ENCODE data around the gene ACIN1. TPM values are rescaled to one million over a fixed set of nuclear protein-coding genes. Genes with fewer than 3 reads are reported as not detected.

The ACIN1 gene
- total and polyA plus RNA-seq, 2 experiments from 2014 or later, result 76.1 to 172 TPM

GRCh38 chr14:23049011-23049410 is 45.9 kb downstream of the ACIN1 start:
- no peak for ATAC-seq
- Histone ChIP-seq H4K20me1 (replicated peaks; ENCODE audit: insufficient read depth) (no peaks in the 10 kb centered on the region), H2AFZ (no peak overlapping the region), H3K27me3 (ENCODE audit: insufficient read depth) (no peaks in the 10 kb centered on the region), H3K4me1 (ENCODE audit: insufficient read depth) (no peaks in the 10 kb centered on the region; the same call in 1 of the 2 replicates), H3K36me3 (ENCODE audit: insufficient read depth) (no peaks in the 10 kb centered on the region), H3K9me2 (ENCODE audit: insufficient read depth) (no peaks in the 10 kb centered on the region), H3K4me3 (no peak overlapping the region), H3F3A (replicated peaks; ENCODE audit: low read depth) (no peaks in the 10 kb centered on the region), H3K27ac (ENCODE audit: low read depth) (no peak overlapping the region), H3K4me2 (no peak overlapping the region), H3K79me2 (replicated peaks; ENCODE audit: insufficient read depth) (no peaks in the 10 kb centered on the region)
- peaks cover 21% of the 10 kb centered on the region for H3K4me1 Mint-ChIP-seq
- no peak overlapping the region for H3K4me3 Mint-ChIP-seq
- no peaks in the 10 kb centered on the region; the same call in 2 of the 3 replicates for H3K9me3 Mint-ChIP-seq
- peaks cover 17% of the 10 kb centered on the region for H3K36me3 Mint-ChIP-seq (ENCODE audit: low read depth)
- DNase-seq (ENCODE audit: low spot score), result no peak
- no peak overlapping the region for H3K27ac Mint-ChIP-seq
- peaks cover 13% of the 10 kb centered on the region for H3K27me3 Mint-ChIP-seq (ENCODE audit: insufficient read depth, low read depth, poor library complexity)
- TF ChIP-seq ETS1 (IDR thresholded peaks at IDR 0.05) (no peak), ZNF331 (CRISPR knock-in tag; IDR thresholded peaks at IDR 0.05; ENCODE audit: low read depth) (no peak), CTCF (conservative IDR thresholded peaks at IDR 0.05; ENCODE audit: low read depth in 2 of 2) (no peak), NANOG (IDR thresholded peaks at IDR 0.05; ENCODE audit: borderline replicate concordance) (no peak), STAT1 (IDR thresholded peaks at IDR 0.05; ENCODE audit: unreplicated experiment) (no peak), EZH2phosphoT487 (IDR thresholded peaks at IDR 0.05; ENCODE audit: unreplicated experiment) (no peak), REST (IDR thresholded peaks at IDR 0.05; ENCODE audit: unreplicated experiment) (no peak), CREB1 (CRISPR knock-in tag; IDR thresholded peaks at IDR 0.05; ENCODE audit: low read depth) (no peak), EZH2 (IDR thresholded peaks at IDR 0.05; ENCODE audit: low read depth, unreplicated experiment) (no peak), ZNF114 (CRISPR knock-in tag; IDR thresholded peaks at IDR 0.05) (no peak), ZNF462 (CRISPR knock-in tag; IDR thresholded peaks at IDR 0.05) (no peak)

Measured in GM23338 (cell line).